ENCODE results near the gene KRTAP4-6.
"Not testable (repeated sequence)": the region's sequence is repeated elsewhere in the genome, so short reads cannot be mapped to it uniquely, and the experiment has no call there.

Gene KRTAP4-6

GRCh38 chr17:41103896-41104295, 36.4 kb downstream of the KRTAP4-6 start:
- Mint-ChIP-seq H3K27ac (no peak overlapping the region), H3K27me3 (peaks cover 4% of the 10 kb centered on the region), H3K36me3 (no peaks in the 10 kb centered on the region), H3K4me1 (ENCODE audit: low read depth) (peaks cover 19% of the 10 kb centered on the region), H3K4me3 (no peak overlapping the region), H3K9me3 (ENCODE audit: low read depth) (no peaks in the 10 kb centered on the region)

DNA sequence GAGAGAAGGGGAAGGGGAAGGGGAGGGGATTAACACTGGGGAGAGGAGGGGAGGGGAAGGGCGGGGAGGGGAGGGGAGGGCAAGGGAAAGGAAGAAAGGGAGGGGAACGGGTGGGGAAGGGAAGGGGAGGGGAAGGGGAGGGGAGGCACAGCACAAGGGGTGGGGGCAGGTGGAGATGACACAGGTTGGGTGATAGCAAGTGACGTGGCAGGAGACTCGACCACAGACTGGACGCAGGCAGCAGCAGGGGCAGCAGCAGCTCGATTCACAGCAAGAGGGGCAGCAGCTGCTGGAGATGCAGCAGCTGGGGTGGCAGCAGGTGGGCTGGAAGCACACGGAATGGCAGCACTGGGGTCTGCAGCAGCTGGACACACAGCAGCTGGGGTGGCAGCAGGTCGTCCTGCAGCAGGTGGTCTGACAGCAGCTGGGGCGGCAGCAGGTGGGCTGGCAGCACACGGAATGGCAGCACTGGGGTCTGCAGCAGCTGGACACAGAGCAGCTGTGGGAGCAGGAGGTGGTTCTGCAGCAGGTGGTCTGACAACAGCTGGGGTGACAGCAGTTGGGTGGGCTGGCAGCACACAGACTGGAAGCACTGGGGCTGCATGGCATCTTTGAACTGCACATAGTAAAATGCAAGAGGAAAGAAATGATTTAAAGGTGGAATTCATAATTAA, 38.6 kb downstream of the KRTAP4-6 start, which contains the start of gene KRTAP4-16:
Gene KRTAP4-16, minus strand, starts transcription at position 624 of the 674 bp plus-strand sequence. Its CDS starts 0 bp downstream, at position 624.
- H3K9me3 Mint-ChIP-seq (ENCODE audit: low read depth) = no peaks in the 10 kb centered on the region
- peaks cover 8% of the 10 kb centered on the region for H3K27me3 Mint-ChIP-seq
- H3K36me3 Mint-ChIP-seq = no peaks in the 10 kb centered on the region
- no peak within 1 kb of the TSS for H3K4me3 Mint-ChIP-seq
- H3K4me1 Mint-ChIP-seq (ENCODE audit: low read depth) = peaks cover 9% of the 10 kb centered on the region
- H3K27ac Mint-ChIP-seq = no peak within 1 kb of the TSS

DNA sequence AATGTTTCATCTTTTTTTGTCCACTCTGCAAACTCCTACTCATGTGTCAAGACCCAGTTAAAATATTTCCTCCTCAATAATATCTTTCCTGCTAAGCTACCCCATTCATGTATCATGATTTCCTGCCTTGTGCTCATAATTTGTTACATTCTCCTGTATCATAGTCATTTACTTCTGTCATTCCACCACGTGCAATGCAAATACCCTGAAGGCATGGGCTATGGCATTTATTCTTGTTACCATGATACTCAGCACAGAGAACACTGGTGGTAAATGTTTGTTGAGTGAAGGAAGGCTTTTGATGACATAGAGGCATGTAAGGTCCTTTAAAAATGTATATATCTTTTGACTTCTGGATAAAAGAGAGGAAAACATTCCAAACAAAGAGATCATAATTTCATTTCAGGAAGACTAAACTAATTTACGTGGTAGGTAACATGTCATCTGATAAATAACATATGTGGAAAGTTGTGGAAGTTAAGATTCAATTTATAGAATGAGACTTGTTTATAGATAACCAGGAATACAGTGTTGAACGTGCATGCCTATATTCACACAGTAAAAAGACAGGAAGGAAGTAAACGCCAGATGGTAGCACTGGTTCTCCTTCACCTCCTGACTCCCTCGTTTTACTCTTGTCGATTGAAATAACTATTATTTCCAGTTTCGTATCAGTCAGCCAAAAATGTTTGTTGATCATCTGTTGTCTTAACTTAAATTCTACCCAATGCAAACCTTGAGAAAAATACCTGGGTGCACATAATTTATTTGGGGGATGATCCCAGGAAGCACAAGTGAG, 40.5 kb downstream of the KRTAP4-6 start:
- H3K9me3 Mint-ChIP-seq (ENCODE audit: low read depth); H3K4me3 Mint-ChIP-seq; H3K4me1 Mint-ChIP-seq (ENCODE audit: low read depth); H3K27me3 Mint-ChIP-seq; H3K27ac Mint-ChIP-seq; H3K36me3 Mint-ChIP-seq: not testable (repeated sequence)

- no peak overlapping the region for H3K27ac Mint-ChIP-seq
- no peak overlapping the region for H3K4me3 Mint-ChIP-seq
- peaks cover 7% of the 10 kb centered on the region for H3K27me3 Mint-ChIP-seq
- peaks cover 9% of the 10 kb centered on the region for H3K4me1 Mint-ChIP-seq (ENCODE audit: low read depth)
- no peaks in the 10 kb centered on the region for H3K36me3 Mint-ChIP-seq
- no peaks in the 10 kb centered on the region for H3K9me3 Mint-ChIP-seq (ENCODE audit: low read depth)
Measured at GRCh38 chr17:41098481-41098880, 41.9 kb downstream of the KRTAP4-6 start.

DNA sequence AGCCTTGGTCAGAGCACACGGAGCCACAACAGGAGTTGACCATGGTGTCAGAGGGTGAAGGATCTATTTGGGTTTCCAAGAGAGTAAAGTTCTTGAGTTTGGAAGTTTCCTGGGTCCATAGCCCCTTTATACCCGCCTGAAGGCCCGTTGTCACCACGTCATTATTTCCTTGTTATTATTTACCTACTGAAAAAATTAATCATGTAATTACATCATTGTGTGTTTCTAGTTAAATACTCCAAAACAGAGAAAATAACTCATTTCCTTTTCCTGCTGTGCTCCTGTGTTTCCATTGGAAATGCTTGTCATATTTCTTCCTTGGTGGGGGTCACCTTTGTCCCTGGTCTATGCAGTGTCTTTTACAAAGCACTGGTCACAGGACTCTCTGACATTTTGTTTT, 42.3 kb downstream of the KRTAP4-6 start, which contains the start of gene KRTAP4-8:
Gene KRTAP4-8, minus strand, starts transcription at position 101 of the 400 bp plus-strand sequence. Its CDS starts 58 bp downstream, at position 43.
- Mint-ChIP-seq H3K4me1 (ENCODE audit: low read depth) (peaks cover 9% of the 10 kb centered on the region), H3K36me3 (peaks cover 1% of the 10 kb centered on the region), H3K4me3 (no peak within 1 kb of the TSS), H3K27me3 (peaks cover 7% of the 10 kb centered on the region), H3K27ac (peak within 1 kb of the TSS; percentile 52), H3K9me3 (ENCODE audit: low read depth) (no peaks in the 10 kb centered on the region)

DNA sequence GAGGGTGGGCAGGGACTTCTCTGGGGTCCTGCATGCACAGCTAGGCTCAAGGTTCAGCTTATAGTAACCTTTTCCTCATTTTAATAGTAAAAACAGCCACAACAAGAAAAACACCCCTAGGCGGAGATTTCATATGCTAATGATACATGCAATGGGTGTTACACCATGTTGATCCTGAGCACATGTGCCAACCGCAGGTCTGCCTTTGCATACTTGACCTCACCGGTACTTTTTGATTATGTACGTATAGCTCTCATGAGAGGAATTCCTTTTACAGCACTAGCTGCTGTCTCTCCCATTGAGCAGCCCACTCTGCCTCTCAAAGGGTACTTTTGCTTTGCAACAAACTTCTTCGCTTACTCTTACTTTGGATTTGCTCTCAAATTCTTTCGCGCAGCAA, 44.3 kb downstream of the KRTAP4-6 start:
- Mint-ChIP-seq H3K4me1 (ENCODE audit: low read depth) (peaks cover 9% of the 10 kb centered on the region), H3K27ac (no peak overlapping the region), H3K36me3 (peaks cover 2% of the 10 kb centered on the region), H3K27me3 (peaks cover 7% of the 10 kb centered on the region), H3K9me3 (ENCODE audit: low read depth) (no peaks in the 10 kb centered on the region), H3K4me3 (no peak overlapping the region)
